Measurements from ENCODE around the gene OXT.

GRCh38 chr20:3051385-3052019 is 19.9 kb upstream of the OXT start:
- TF ChIP-seq, protein P1, sequence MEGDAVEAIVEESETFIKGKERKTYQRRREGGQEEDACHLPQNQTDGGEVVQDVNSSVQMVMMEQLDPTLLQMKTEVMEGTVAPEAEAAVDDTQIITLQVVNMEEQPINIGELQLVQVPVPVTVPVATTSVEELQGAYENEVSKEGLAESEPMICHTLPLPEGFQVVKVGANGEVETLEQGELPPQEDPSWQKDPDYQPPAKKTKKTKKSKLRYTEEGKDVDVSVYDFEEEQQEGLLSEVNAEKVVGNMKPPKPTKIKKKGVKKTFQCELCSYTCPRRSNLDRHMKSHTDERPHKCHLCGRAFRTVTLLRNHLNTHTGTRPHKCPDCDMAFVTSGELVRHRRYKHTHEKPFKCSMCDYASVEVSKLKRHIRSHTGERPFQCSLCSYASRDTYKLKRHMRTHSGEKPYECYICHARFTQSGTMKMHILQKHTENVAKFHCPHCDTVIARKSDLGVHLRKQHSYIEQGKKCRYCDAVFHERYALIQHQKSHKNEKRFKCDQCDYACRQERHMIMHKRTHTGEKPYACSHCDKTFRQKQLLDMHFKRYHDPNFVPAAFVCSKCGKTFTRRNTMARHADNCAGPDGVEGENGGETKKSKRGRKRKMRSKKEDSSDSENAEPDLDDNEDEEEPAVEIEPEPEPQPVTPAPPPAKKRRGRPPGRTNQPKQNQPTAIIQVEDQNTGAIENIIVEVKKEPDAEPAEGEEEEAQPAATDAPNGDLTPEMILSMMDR (IDR thresholded peaks at IDR 0.05; ENCODE audit: low read depth, low read length, poor library complexity, severe bottlenecking): no peak
- no peak for TF ChIP-seq EZH2phosphoT487 (IDR thresholded peaks at IDR 0.05; ENCODE audit: borderline replicate concordance, low read length)
